Esophagus (tissue), 2 donors: ENCODE results near the gene IDS. TPM values are rescaled to one million over a fixed set of nuclear protein-coding genes. Genes with fewer than 3 reads are reported as not detected.
A peak's percentile ranks its signal among the peaks of the same experiment; 100 is the strongest.
"Not testable (repeated sequence)": the region's sequence is repeated elsewhere in the genome, so short reads cannot be mapped to it uniquely, and the experiment has no call there.

Experiments used
- H3K27ac ChIP-seq, 2 donors: one replicate each; pipeline ENCODE4 v1.5.1; 2013; ENCODE audit warnings: low read depth in 2 of 2, mild to moderate bottlenecking in 2 of 2, inconsistent platforms in 1 of 2, low read length in 1 of 2, moderate library complexity in 1 of 2
- H3K27me3 ChIP-seq, 2 donors: one replicate each; pipeline ENCODE4 v1.6.1; 2013; ENCODE audit warnings: low read length in 2 of 2, control low read depth in 1 of 2, mild to moderate bottlenecking in 1 of 2; ENCODE audit not compliant: insufficient read depth in 2 of 2, control insufficient read depth in 1 of 2
- H3K36me3 ChIP-seq, 2 donors: one replicate each; pipeline ENCODE4 v1.6.1; 2013; ENCODE audit warnings: low read length in 1 of 2; ENCODE audit not compliant: control insufficient read depth in 2 of 2, insufficient read depth in 2 of 2
- H3K4me1 ChIP-seq, 2 donors: one replicate each; pipeline ENCODE4 v1.6.1; 2013; ENCODE audit warnings: low read length in 1 of 2; ENCODE audit not compliant: control insufficient read depth in 2 of 2, insufficient read depth in 2 of 2
- H3K4me3 ChIP-seq, 2 donors: one replicate each; pipeline ENCODE4 v1.5.1; 2013; ENCODE audit warnings: low read length in 2 of 2, mild to moderate bottlenecking in 2 of 2, low read depth in 1 of 2, moderate library complexity in 1 of 2
- H3K9me3 ChIP-seq, 2 donors: one replicate each; pipeline ENCODE4 v1.6.1; 2013; ENCODE audit warnings: mild to moderate bottlenecking in 2 of 2, low read depth in 1 of 2, low read length in 1 of 2, moderate library complexity in 1 of 2; ENCODE audit not compliant: control insufficient read depth in 2 of 2, insufficient read depth in 1 of 2
- WGBS, 2 donors: extraction: QIAGEN DNeasy Blood & Tissue Kit; methylation state at CpG; one replicate each; pipeline ENCODE4 v1.1.7; 2013; 5-methylcytosine and 5-hydroxymethylcytosine counted together
- polyA plus RNA-seq, 2 donors: library from polyadenylated mRNA; stranded (reverse); fragments of 200-250 nt; gene quantifications; one replicate each; pipeline ENCODE4 v1.2.3, GENCODE V29; 2013
- donor health status: healthy with polysubstance abuse.
- donor health status: Bipolar disorder and iron deficiency.

The IDS gene
- polyA plus RNA-seq, 2 donors, result 20.9 to 21.4 TPM

DNA sequence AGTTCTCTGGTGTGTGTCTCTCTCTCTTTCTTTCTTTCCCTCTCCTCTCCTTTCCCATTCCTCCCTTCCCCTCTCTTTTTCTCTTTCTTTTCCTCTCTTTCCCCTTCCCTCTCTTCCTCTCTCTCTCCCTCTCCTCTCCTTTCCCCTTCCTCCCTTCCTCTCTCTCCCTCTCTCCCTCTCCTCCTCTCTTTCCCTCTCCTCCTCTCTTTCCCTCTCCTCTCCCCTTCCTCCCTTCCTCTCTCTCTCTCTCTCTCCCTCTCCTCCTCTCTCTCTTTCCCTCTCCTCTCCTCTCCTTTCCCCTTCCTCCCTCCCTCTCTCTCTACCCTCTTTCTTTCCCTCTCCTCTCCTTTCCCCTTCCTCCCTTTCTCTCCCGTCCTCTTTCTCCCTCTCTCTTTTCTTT is 23.3 kb upstream of the IDS start:
- no peaks in the 10 kb centered on the region for H3K9me3 ChIP-seq
- no peak overlapping the region for H3K27ac ChIP-seq
- WGBS, 2 donors, result 52 to 78% methylated on average over 1 of the region's 1 CpG
- no peaks in the 10 kb centered on the region for H3K36me3 ChIP-seq
- H3K4me1 ChIP-seq, result no peaks in the 10 kb centered on the region
- H3K4me3 ChIP-seq, result no peak overlapping the region
- no peaks in the 10 kb centered on the region for H3K27me3 ChIP-seq

DNA sequence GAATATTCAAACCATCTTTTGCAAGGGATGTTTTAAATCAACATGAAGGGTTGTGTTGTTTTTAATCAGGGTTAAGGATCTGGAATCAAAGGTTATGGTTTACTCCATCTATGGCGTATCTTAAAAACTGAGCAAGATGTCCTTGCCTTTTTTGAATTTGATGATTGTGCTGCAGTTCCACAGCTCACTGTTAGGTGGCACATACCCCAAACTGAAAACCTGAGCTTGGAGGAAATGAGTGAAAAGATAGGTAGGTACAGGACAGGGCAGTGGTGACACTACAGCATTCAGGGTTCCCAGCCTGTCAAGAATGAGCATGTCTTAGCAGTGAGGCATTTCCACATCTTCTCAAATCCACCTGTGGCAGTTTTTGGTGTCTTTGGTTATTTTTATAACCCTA is 22.6 kb upstream of the IDS start:
- H3K4me3 ChIP-seq, result no peak overlapping the region
- 38 to 58% methylated on average over 1 of the region's 1 CpG for WGBS, 2 donors
- H3K4me1 ChIP-seq, result no peaks in the 10 kb centered on the region
- H3K27ac ChIP-seq, result no peak overlapping the region
- no peaks in the 10 kb centered on the region for H3K36me3 ChIP-seq
- peaks cover 0 to 4% of the 10 kb centered on the region in 2 donors for H3K27me3 ChIP-seq
- no peaks in the 10 kb centered on the region for H3K9me3 ChIP-seq

DNA sequence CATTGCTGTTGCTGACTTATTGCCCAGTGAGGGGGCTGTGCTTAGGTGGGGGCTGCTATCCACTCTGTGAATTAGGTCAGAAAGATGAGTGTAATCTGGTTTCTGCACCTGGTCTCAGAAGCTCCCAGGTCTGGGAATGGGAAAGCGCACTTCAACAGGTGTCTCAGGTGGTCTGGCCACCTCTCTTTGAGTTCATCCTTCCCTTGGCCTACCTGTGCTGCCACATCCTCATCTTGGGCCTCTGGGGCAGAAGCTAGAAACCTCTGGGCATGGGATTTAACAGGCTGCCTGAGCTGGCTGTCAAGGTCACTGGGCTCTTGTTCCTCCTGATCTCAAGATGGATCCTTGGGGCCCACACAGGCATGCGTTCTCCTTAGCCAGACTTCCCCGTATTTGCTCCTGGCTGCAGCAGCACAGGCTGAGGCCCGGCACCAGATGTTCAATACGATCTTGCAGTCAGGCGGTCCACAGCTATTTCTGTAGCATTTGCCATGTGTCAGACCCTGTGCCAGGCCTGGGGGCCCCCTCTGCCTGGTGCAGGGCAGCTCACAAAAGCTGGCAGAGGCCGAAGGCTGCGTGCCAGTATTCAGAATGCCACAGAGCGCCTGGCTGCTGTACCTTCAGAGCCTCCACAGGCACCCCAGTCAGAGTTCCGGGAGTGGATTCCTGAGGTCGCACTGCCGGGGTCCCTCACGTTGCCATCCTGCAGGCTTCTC is 21.4 kb upstream of the IDS start:
- H3K27me3 ChIP-seq, H3K4me3 ChIP-seq, H3K4me1 ChIP-seq, H3K9me3 ChIP-seq, H3K36me3 ChIP-seq: not testable (repeated sequence)
- H3K27ac ChIP-seq, result peak overlapping the region; percentile 21 to 68
- 60 to 73% methylated on average over 8 to 9 of the region's 13 CpGs for WGBS, 2 donors

DNA sequence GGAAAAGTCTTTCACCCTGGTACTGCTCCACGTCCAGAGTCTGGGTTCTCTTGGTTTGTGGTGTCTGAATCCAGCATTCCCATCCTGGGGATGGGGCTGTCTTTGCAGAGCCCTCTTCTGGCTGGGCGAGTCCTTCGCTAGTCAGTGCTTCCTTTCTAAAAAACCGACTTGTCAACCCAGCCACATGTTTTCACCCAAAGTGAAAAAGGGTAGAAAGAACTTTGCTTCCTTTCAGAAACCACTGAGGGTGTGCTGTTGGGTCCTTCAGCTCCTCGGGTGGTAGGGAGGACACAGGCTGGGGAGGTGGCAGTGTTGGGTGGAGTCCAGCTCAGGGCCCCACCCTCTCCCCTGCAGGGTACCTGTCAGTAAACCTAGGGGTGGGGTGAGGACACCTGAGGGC is 20.8 kb upstream of the IDS start:
- H3K9me3 ChIP-seq, H3K4me3 ChIP-seq, H3K4me1 ChIP-seq, H3K36me3 ChIP-seq, H3K27ac ChIP-seq, H3K27me3 ChIP-seq: not testable (repeated sequence)
- 28 to 63% methylated on average over 5 of the region's 5 CpGs for WGBS, 2 donors

DNA sequence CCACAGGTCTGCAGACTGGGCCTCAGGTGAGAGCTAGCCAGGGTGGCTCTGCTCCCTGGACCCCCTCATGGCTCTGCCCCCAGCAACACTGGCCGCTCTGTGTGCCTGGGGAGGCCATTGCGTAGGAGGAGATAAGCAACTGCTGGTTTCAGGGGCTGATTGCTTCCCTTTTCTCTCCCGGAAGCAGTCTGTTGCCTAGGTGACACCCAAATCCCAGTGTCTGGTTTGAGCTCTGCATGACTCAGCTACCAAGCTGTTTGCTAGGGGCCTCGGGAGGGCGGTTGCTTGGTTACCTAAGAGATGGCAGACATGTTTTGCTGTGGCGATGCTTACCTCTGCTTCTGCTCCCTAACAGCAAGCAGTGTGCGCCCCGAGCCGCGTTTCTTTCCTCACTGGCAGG is 20.3 kb upstream of the IDS start:
- H3K9me3 ChIP-seq, H3K4me1 ChIP-seq, H3K4me3 ChIP-seq, H3K27me3 ChIP-seq, H3K27ac ChIP-seq, H3K36me3 ChIP-seq: not testable (repeated sequence)
- 6 to 56% methylated on average over 3 to 6 of the region's 10 CpGs for WGBS, 2 donors

DNA sequence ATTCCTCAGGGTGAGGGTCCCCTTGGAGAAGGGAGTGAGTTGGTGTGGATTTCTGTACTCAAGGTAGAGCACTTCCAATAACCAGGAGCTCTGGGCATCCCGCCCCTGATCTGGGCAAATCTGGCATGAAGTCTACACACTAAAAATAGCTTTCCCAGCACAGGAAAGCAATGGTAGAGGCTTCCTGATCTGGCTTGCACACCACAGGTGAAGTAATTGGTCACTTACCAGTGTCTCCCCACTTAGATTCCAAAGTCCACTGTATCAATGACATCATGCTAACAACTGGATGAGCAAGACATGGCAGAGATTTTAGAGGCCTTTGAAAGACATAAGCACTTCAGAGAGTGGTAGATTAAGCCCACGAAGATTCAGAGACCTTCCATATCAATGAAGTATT is 17.8 kb upstream of the IDS start:
- Histone ChIP-seq H3K4me1 (no peaks in the 10 kb centered on the region), H3K9me3 (no peaks in the 10 kb centered on the region), H3K36me3 (no peaks in the 10 kb centered on the region), H3K4me3 (no peak overlapping the region), H3K27ac (no peak overlapping the region), H3K27me3 (peaks cover 0 to 4% of the 10 kb centered on the region in 2 donors)
- 55 to 79% methylated on average over 2 of the region's 2 CpGs for WGBS, 2 donors

DNA sequence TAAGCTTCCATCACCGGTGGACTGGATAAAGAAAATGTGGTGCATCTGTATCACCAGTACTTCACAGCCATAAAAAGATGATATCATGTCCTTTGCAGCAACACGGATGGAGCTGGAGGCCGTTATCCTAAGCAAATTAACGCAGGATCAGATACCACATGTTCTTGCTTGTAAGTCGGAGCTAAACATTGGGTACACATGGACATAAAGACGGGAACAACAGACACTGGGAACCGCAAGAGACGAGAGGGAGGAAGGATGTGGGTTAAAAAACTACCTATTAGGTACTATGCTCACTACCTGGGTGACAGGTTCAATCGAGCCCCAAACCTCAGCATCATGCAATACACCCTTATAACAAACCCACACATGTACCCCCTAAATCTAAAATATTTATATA is 16.3 kb upstream of the IDS start:
- Histone ChIP-seq H3K27me3 (peaks cover 0 to 4% of the 10 kb centered on the region in 2 donors), H3K4me1 (no peaks in the 10 kb centered on the region), H3K27ac (no peak overlapping the region), H3K9me3 (no peaks in the 10 kb centered on the region), H3K36me3 (no peaks in the 10 kb centered on the region), H3K4me3 (no peak overlapping the region)
- 58 to 62% methylated on average over 9 of the region's 9 CpGs for WGBS, 2 donors

DNA sequence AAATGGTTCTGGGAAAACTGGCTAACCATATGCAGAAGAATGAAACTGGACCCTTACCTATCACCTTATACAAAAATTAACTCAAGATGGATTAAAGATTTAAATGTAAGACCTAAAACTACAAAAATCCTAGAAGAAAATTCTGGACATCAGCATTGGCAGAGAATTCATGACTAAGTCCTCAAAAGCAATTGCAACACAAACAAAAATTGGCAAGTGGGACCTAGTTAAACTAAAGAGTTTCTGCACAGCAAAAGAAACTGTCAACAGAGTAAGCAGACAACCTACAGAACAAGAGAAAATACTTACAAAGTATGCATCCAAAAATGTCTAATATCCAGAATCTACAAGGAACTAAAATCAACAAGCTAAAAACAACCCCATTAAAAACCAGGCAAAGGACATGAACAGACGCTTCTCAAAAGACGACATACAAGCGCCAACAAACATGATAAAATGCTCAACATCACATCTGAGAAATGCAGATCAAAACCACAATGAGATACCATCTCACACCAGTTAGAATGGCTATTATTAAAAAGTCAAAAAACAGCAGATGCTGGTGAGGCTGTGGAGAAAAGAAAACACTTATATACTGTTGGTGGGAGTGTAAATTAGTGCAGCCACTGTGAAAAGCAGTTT is 15.7 kb upstream of the IDS start:
- not testable (repeated sequence) for H3K9me3 ChIP-seq, H3K27ac ChIP-seq, H3K4me3 ChIP-seq, H3K36me3 ChIP-seq, H3K4me1 ChIP-seq, H3K27me3 ChIP-seq
- WGBS, 2 donors, result 45 to 53% methylated on average over 3 of the region's 3 CpGs

DNA sequence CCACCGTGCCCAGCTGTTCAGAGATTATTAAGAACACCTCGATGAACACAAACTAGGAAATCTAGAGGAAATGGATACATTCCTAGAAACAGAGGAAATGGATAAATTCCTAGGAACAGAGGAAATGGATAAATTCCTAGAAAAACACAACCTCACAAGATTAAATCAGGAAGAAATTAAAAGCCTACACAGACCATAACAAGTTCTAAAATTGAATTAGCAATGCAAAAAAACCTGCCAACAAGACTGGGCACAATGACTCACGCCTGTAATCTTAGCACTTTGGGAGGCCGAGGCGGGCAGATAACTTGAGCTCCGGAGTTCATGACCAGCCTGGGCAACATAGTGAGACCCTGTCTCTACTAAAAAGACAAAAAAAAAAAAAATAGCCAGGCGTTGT is 13.1 kb upstream of the IDS start:
- Histone ChIP-seq H3K27me3 (peaks cover 0 to 3% of the 10 kb centered on the region in 2 donors), H3K4me1 (no peaks in the 10 kb centered on the region), H3K36me3 (no peaks in the 10 kb centered on the region), H3K27ac (no peak overlapping the region), H3K4me3 (no peak overlapping the region), H3K9me3 (no peaks in the 10 kb centered on the region)
- WGBS, 2 donors, result 44 to 55% methylated on average over 7 of the region's 7 CpGs

DNA sequence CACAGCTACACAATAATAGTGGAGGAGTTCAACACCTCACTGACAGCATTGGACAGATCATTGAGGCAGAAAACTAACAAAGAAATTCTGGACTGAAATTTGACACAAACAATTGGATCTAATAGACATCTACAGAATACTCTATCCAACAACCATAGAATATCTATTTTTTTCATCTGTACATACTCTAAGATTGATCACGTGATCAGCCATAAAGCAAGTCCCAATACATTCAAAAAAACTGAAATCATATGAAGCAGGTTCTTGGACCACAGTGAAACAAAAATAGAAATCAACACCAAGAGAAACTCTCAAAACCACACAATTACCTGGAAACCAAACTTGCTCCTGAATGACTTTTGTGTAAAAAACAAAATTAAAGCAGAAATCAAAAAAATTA is 12.2 kb upstream of the IDS start:
- 76 to 96% methylated on average over 1 of the region's 1 CpG for WGBS, 2 donors

More for the DNA sequence above, 12.2 kb upstream of the IDS start:
- H3K9me3 ChIP-seq, result no peaks in the 10 kb centered on the region
- no peaks in the 10 kb centered on the region for H3K27me3 ChIP-seq
- H3K27ac ChIP-seq, result no peak overlapping the region
- H3K36me3 ChIP-seq, result no peaks in the 10 kb centered on the region
- no peak overlapping the region for H3K4me3 ChIP-seq
- H3K4me1 ChIP-seq, result no peaks in the 10 kb centered on the region
